ENCODE data around the gene PCDHGA1. TPM values are rescaled to one million over a fixed set of nuclear protein-coding genes. Genes with fewer than 3 reads are reported as not detected.

The PCDHGA1 gene
- total RNA-seq, 1 experiment from 2014 or later = 0.56 TPM

GRCh38 chr5:141487131-141487530 is 156.8 kb downstream of the PCDHGA1 start:
- H3K27me3 ChIP-seq = no peaks in the 10 kb centered on the region
- peaks cover 77% of the 10 kb centered on the region for H3K36me3 ChIP-seq
- no peak overlapping the region for H3K4me3 ChIP-seq

GRCh38 chr5:141488591-141489561 is 158.6 kb downstream of the PCDHGA1 start, which contains the start of gene PCDHGC5:
Gene PCDHGC5, plus strand, starts transcription at chr5:141489081. Its CDS starts 160 bp downstream, at chr5:141489241.
- H3K9me3 ChIP-seq = no peaks in the 10 kb centered on the region
- no peak within 1 kb of the TSS for H3K4me3 ChIP-seq
- no peaks in the 10 kb centered on the region for H3K27me3 ChIP-seq
- H3K36me3 ChIP-seq = peaks cover 78% of the 10 kb centered on the region
- DNase-seq = peak; percentile 83

More at GRCh38 chr5:141487131-141487530, 156.8 kb downstream of the PCDHGA1 start:
- no peak for DNase-seq
- H3K9me3 ChIP-seq = no peaks in the 10 kb centered on the region

- no peaks in the 10 kb centered on the region for H3K27me3 ChIP-seq
- peaks cover 74% of the 10 kb centered on the region for H3K36me3 ChIP-seq
- no peak overlapping the region for H3K4me3 ChIP-seq
- no peak for DNase-seq
- H3K9me3 ChIP-seq = no peaks in the 10 kb centered on the region
Observed at GRCh38 chr5:141489841-141490240, 159.5 kb downstream of the PCDHGA1 start.

- Histone ChIP-seq H3K36me3 (peaks cover 74% of the 10 kb centered on the region), H3K4me3 (no peak overlapping the region), H3K27me3 (no peaks in the 10 kb centered on the region), H3K9me3 (no peaks in the 10 kb centered on the region)
- no peak for DNase-seq
Observed at GRCh38 chr5:141490271-141490670, 160.0 kb downstream of the PCDHGA1 start.

GRCh38 chr5:141490771-141491170 is 160.5 kb downstream of the PCDHGA1 start:
- no peak overlapping the region for H3K4me3 ChIP-seq
- peaks cover 69% of the 10 kb centered on the region for H3K36me3 ChIP-seq
- no peak for DNase-seq
- no peaks in the 10 kb centered on the region for H3K9me3 ChIP-seq
- H3K27me3 ChIP-seq = no peaks in the 10 kb centered on the region

- H3K36me3 ChIP-seq = peaks cover 64% of the 10 kb centered on the region
- no peak overlapping the region for H3K4me3 ChIP-seq
- no peaks in the 10 kb centered on the region for H3K9me3 ChIP-seq
- no peaks in the 10 kb centered on the region for H3K27me3 ChIP-seq
- no peak for DNase-seq
Observed at GRCh38 chr5:141491323-141492167, 161.2 kb downstream of the PCDHGA1 start.

- Histone ChIP-seq H3K4me3 (no peak overlapping the region), H3K27me3 (no peaks in the 10 kb centered on the region), H3K36me3 (peaks cover 60% of the 10 kb centered on the region), H3K9me3 (no peaks in the 10 kb centered on the region)
- DNase-seq = no peak
Observed at GRCh38 chr5:141492168-141492885, 162.0 kb downstream of the PCDHGA1 start.

GRCh38 chr5:141493500-141494422 is 163.4 kb downstream of the PCDHGA1 start:
- no peaks in the 10 kb centered on the region for H3K9me3 ChIP-seq
- H3K36me3 ChIP-seq = peaks cover 61% of the 10 kb centered on the region
- no peaks in the 10 kb centered on the region for H3K27me3 ChIP-seq
- no peak for DNase-seq
- no peak overlapping the region for H3K4me3 ChIP-seq

GRCh38 chr5:141494761-141495452 is 164.6 kb downstream of the PCDHGA1 start:
- no peak overlapping the region for H3K4me3 ChIP-seq
- peaks cover 52% of the 10 kb centered on the region for H3K36me3 ChIP-seq
- H3K9me3 ChIP-seq = no peaks in the 10 kb centered on the region
- no peak for DNase-seq
- no peaks in the 10 kb centered on the region for H3K27me3 ChIP-seq

- peaks cover 50% of the 10 kb centered on the region for H3K36me3 ChIP-seq
- H3K9me3 ChIP-seq = no peaks in the 10 kb centered on the region
- H3K4me3 ChIP-seq = no peak overlapping the region
- no peak for DNase-seq
- H3K27me3 ChIP-seq = no peaks in the 10 kb centered on the region
Observed at GRCh38 chr5:141495453-141495811, 165.1 kb downstream of the PCDHGA1 start.

GRCh38 chr5:141496038-141496437 is 165.7 kb downstream of the PCDHGA1 start:
- Histone ChIP-seq H3K9me3 (no peaks in the 10 kb centered on the region), H3K36me3 (peaks cover 46% of the 10 kb centered on the region), H3K27me3 (no peaks in the 10 kb centered on the region), H3K4me3 (no peak overlapping the region)
- DNase-seq = no peak

- no peak for DNase-seq
- Histone ChIP-seq H3K27me3 (no peaks in the 10 kb centered on the region), H3K9me3 (no peaks in the 10 kb centered on the region), H3K36me3 (peaks cover 57% of the 10 kb centered on the region), H3K4me3 (no peak overlapping the region)
Observed at GRCh38 chr5:141501761-141502160, 171.4 kb downstream of the PCDHGA1 start.

GRCh38 chr5:141503681-141504080 is 173.4 kb downstream of the PCDHGA1 start:
- H3K36me3 ChIP-seq = peaks cover 48% of the 10 kb centered on the region
- DNase-seq = no peak
- no peak overlapping the region for H3K4me3 ChIP-seq
- no peaks in the 10 kb centered on the region for H3K9me3 ChIP-seq
- no peaks in the 10 kb centered on the region for H3K27me3 ChIP-seq

GRCh38 chr5:141504216-141504615 is 173.9 kb downstream of the PCDHGA1 start:
- H3K9me3 ChIP-seq = no peaks in the 10 kb centered on the region
- H3K36me3 ChIP-seq = peaks cover 48% of the 10 kb centered on the region
- no peaks in the 10 kb centered on the region for H3K27me3 ChIP-seq
- no peak overlapping the region for H3K4me3 ChIP-seq
- no peak for DNase-seq

Measured in MG63 (cell line).